DND-41 (cell line): Measurements from ENCODE around the gene NFX1.
"Not testable (repeated sequence)": the region's sequence is repeated elsewhere in the genome, so short reads cannot be mapped to it uniquely, and the experiment has no call there.

Experiments used
- ATAC-seq: fragments of 200-7000 bp; cut with Tn5 transposase; 3 replicates; pipeline ENCODE4 v1.9.1; 2021; ENCODE audit warnings: low read depth; ENCODE audit not compliant: insufficient read depth
- DNase-seq: peaks from one replicate; pipeline ENCODE4 v3.0.0-alpha.2; 2020
- H2AFZ ChIP-seq: 2 replicates; pipeline ENCODE4 v1.6.0; 2012; ENCODE audit warnings: low read depth, low read length
- H3K27ac ChIP-seq: 2 replicates; pipeline ENCODE4 v1.5.1; 2012; ENCODE audit warnings: low read length, inconsistent platforms
- H3K27me3 ChIP-seq: fragments of 200-600 bp; sonication (generic); 2 replicates; pipeline ENCODE4 v1.6.0; 2012; ENCODE audit warnings: low read length, mild to moderate bottlenecking, inconsistent platforms; ENCODE audit not compliant: insufficient read depth, poor library complexity
- H3K36me3 ChIP-seq: 2 replicates; pipeline ENCODE4 v1.5.1; 2012; ENCODE audit warnings: low read length, inconsistent platforms; ENCODE audit not compliant: insufficient read depth
- H3K4me1 ChIP-seq: 2 replicates; pipeline ENCODE4 v1.5.1; 2012; ENCODE audit warnings: mild to moderate bottlenecking, low read length; ENCODE audit not compliant: insufficient read depth
- H3K4me2 ChIP-seq: 2 replicates; pipeline ENCODE4 v1.6.0; 2012; ENCODE audit warnings: mild to moderate bottlenecking, moderate library complexity, low read length, inconsistent platforms; ENCODE audit not compliant: insufficient read depth
- H3K4me3 ChIP-seq, 2 experiments: fragments of 200-600 bp in 1 of 2; shearing (Covaris generic) in 1 of 2; 2 replicates each; pipeline ENCODE4 v1.5.1; 2012 to 2016; ENCODE audit warnings: inconsistent platforms in 2 of 2, low read length in 2 of 2, mild to moderate bottlenecking in 2 of 2, low read depth in 1 of 2, moderate library complexity in 1 of 2
- H3K79me2 ChIP-seq: 2 replicates; pipeline ENCODE4 v1.6.0; 2012; ENCODE audit warnings: low read length, inconsistent platforms; ENCODE audit not compliant: insufficient read depth
- H3K9ac ChIP-seq: 2 replicates; pipeline ENCODE4 v1.6.0; 2012; ENCODE audit warnings: low read depth, mild to moderate bottlenecking, inconsistent platforms, low read length, moderate library complexity
- H3K9me3 ChIP-seq: 2 replicates; pipeline ENCODE4 v1.5.1; 2012; ENCODE audit warnings: low read length, moderate library complexity, mild to moderate bottlenecking, inconsistent platforms; ENCODE audit not compliant: insufficient read depth, severe bottlenecking
- H4K20me1 ChIP-seq: 2 replicates; pipeline ENCODE4 v1.6.0; 2012; ENCODE audit warnings: low read length; ENCODE audit not compliant: insufficient read depth
- CTCF ChIP-seq: IDR thresholded peaks from 2 replicates; pipeline ENCODE4 v1.5.1; 2012; ENCODE audit warnings: borderline replicate concordance, low read length, moderate library complexity, mild to moderate bottlenecking; ENCODE audit not compliant: poor library complexity, severe bottlenecking; ENCODE audit errors: extremely low read depth
- EZH2 ChIP-seq: IDR thresholded peaks from 3 replicates; pipeline ENCODE4 v1.6.1; 2012; ENCODE audit warnings: borderline replicate concordance, low read depth, mild to moderate bottlenecking, moderate library complexity, low read length, inconsistent platforms; ENCODE audit not compliant: severe bottlenecking

Gene NFX1

GRCh38 chr9:33310748-33311147, 20.4 kb downstream of the NFX1 start:
- H3K27me3 ChIP-seq, result no peaks in the 10 kb centered on the region
- H3K9me3 ChIP-seq, result no peaks in the 10 kb centered on the region
- H3K9ac ChIP-seq, result no peak overlapping the region
- no peak for DNase-seq
- H3K4me3 ChIP-seq, result no peak overlapping the region
- H3K27ac ChIP-seq, result no peak overlapping the region
- no peaks in the 10 kb centered on the region for H3K79me2 ChIP-seq
- no peaks in the 10 kb centered on the region for H3K4me1 ChIP-seq
- H3K4me2 ChIP-seq, result no peak overlapping the region
- no peak overlapping the region for H2AFZ ChIP-seq
- ATAC-seq, result no peak
- H4K20me1 ChIP-seq, result no peaks in the 10 kb centered on the region
- peaks cover 89% of the 10 kb centered on the region for H3K36me3 ChIP-seq
- TF ChIP-seq CTCF, result no peak
- TF ChIP-seq EZH2, result no peak

- peaks cover 83% of the 10 kb centered on the region for H3K36me3 ChIP-seq
- H3K27ac ChIP-seq, result no peak overlapping the region
- no peak overlapping the region for H3K4me3 ChIP-seq
- H3K79me2 ChIP-seq, result no peaks in the 10 kb centered on the region
- ATAC-seq (no peak), DNase-seq (no peak)
- no peaks in the 10 kb centered on the region for H4K20me1 ChIP-seq
- no peak for TF ChIP-seq EZH2
- no peak for TF ChIP-seq CTCF
- H3K4me2 ChIP-seq, result no peak overlapping the region
- no peak overlapping the region for H2AFZ ChIP-seq
- H3K27me3 ChIP-seq, result no peaks in the 10 kb centered on the region
- H3K4me1 ChIP-seq, result no peaks in the 10 kb centered on the region
- no peaks in the 10 kb centered on the region for H3K9me3 ChIP-seq
- no peak overlapping the region for H3K9ac ChIP-seq
These were observed 21.6 kb downstream of the NFX1 start for GRCh38 chr9:33311953-33312352.

- H3K4me1 ChIP-seq, result no peaks in the 10 kb centered on the region
- no peak overlapping the region for H3K4me2 ChIP-seq
- no peaks in the 10 kb centered on the region for H4K20me1 ChIP-seq
- no peaks in the 10 kb centered on the region for H3K27me3 ChIP-seq
- H3K79me2 ChIP-seq, result no peaks in the 10 kb centered on the region
- peaks cover 72% of the 10 kb centered on the region for H3K36me3 ChIP-seq
- DNase-seq (no peak), ATAC-seq (no peak)
- no peak overlapping the region for H2AFZ ChIP-seq
- TF ChIP-seq EZH2, result no peak
- TF ChIP-seq CTCF, result no peak
- H3K9me3 ChIP-seq, result no peaks in the 10 kb centered on the region
- H3K9ac ChIP-seq, result no peak overlapping the region
- H3K27ac ChIP-seq, result no peak overlapping the region
- H3K4me3 ChIP-seq, result no peak overlapping the region
These were observed 25.1 kb downstream of the NFX1 start for GRCh38 chr9:33315371-33315770.

- not testable (repeated sequence) for H3K4me1 ChIP-seq, DNase-seq, H3K27me3 ChIP-seq, H3K4me3 ChIP-seq, H3K27ac ChIP-seq, ATAC-seq, H3K9ac ChIP-seq, H3K4me2 ChIP-seq, H2AFZ ChIP-seq, H3K79me2 ChIP-seq, H3K9me3 ChIP-seq, H4K20me1 ChIP-seq
- H3K36me3 ChIP-seq, result peaks cover 70% of the 10 kb centered on the region
These were observed 26.8 kb downstream of the NFX1 start for GRCh38 chr9:33317136-33317535.
